Measurements from ENCODE around the gene ATXN7L2.

Gene ATXN7L2

DNA sequence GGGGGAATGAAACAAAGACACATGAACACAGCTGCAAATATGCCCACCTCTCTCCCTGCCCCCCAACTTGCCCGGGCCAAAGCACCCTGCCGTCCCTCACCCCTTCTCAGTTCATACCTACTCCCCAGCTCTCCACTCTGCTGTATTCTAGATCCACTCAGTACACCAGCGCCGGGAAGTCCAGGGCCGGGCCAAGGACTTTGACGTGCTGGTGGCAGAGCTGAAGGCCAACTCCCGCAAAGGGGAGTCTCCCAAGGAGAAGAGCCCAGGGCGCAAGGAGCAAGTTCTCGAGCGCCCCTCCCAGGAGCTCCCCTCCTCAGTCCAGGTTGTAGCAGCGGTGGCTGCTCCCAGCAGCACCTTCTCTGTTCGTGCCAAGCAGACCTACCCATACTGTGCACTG lies 5.0 kb downstream of the ATXN7L2 start:
- WGBS, result 96% methylated on average over 12 of the region's 12 CpGs
- Histone ChIP-seq H3K36me3 (ENCODE audit: insufficient read depth, low read length) (peaks cover 34% of the 10 kb centered on the region; the same call in 1 of the 2 replicates), H3K27ac (ENCODE audit: low read depth, low read length) (no peak overlapping the region), H3K27me3 (ENCODE audit: insufficient read depth, low read length) (no peaks in the 10 kb centered on the region), H3K4me3 (ENCODE audit: low read length) (no peak overlapping the region), H3K9me3 (ENCODE audit: insufficient read depth, low read depth, low read length) (no peaks in the 10 kb centered on the region), H3K4me1 (ENCODE audit: insufficient read depth, low read length) (peaks cover 8% of the 10 kb centered on the region; the same call in 1 of the 2 replicates), H3K9ac (ENCODE audit: low read depth, low read length) (no peak overlapping the region)

DNA sequence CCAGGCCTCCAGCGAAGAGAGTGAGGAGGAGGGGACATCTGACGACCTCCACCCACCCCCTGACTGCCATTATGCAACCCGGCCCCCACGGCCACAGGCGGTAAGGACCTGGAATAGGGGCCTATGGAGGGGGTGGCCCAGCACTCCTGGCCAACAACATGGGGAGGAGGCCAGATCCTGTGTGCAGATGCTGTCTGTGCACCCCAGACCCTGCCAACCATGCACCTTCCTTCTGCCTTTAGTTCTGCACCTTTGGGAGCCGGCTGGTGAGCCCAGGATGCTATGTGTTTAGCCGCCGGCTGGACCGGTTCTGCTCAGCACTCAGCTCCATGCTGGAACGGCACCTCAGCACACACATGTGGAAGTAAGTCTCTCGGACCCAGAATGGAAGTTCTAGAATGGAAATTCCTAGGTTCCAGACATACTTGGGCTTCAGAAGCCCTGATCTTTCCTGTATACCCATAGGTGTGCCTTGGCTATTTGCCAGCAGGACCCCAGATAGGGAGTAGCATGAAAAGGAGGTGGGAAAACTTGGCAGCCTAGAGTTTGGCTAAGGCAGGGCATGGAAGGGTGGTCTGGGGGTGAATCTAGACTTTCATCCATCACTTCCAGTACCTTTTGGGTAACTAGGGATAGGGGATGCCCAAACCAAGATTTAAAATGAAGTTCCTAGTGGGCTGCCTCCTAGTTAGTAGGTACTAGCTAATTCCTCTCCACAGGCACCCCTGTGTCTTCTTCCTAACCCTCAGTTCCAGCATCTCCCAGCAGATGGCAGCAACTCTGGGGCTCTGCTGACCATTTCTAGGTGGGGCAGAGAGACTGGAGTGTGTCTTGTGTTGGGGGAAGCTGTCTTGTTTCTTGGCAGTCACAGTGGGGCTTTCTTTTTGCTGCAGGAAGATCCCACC lies 6.6 kb downstream of the ATXN7L2 start:
- H3K36me3 ChIP-seq (ENCODE audit: insufficient read depth, low read length), result peaks cover 34% of the 10 kb centered on the region; the same call in 1 of the 2 replicates
- no peak overlapping the region for H3K9ac ChIP-seq (ENCODE audit: low read depth, low read length)
- H3K27ac ChIP-seq (ENCODE audit: low read depth, low read length), result no peak overlapping the region
- H3K4me1 ChIP-seq (ENCODE audit: insufficient read depth, low read length), result peaks cover 7% of the 10 kb centered on the region; the same call in 1 of the 2 replicates
- H3K4me3 ChIP-seq (ENCODE audit: low read length), result no peak overlapping the region
- H3K9me3 ChIP-seq (ENCODE audit: insufficient read depth, low read depth, low read length), result no peaks in the 10 kb centered on the region
- WGBS, result 93% methylated on average over 11 of the region's 11 CpGs
- no peaks in the 10 kb centered on the region for H3K27me3 ChIP-seq (ENCODE audit: insufficient read depth, low read length)

- 93% methylated on average over 11 of the region's 11 CpGs for WGBS
- Histone ChIP-seq H3K4me1 (ENCODE audit: insufficient read depth, low read length) (peaks cover 4% of the 10 kb centered on the region; the same call in 1 of the 2 replicates), H3K9ac (ENCODE audit: low read depth, low read length) (no peak overlapping the region), H3K9me3 (ENCODE audit: insufficient read depth, low read depth, low read length) (no peaks in the 10 kb centered on the region), H3K4me3 (ENCODE audit: low read length) (no peak overlapping the region), H3K27me3 (ENCODE audit: insufficient read depth, low read length) (no peaks in the 10 kb centered on the region), H3K27ac (ENCODE audit: low read depth, low read length) (no peak overlapping the region), H3K36me3 (ENCODE audit: insufficient read depth, low read length) (peaks cover 34% of the 10 kb centered on the region; the same call in 1 of the 2 replicates)
These were observed 7.2 kb downstream of the ATXN7L2 start for GRCh38 chr1:109490934-109491302.

DNA sequence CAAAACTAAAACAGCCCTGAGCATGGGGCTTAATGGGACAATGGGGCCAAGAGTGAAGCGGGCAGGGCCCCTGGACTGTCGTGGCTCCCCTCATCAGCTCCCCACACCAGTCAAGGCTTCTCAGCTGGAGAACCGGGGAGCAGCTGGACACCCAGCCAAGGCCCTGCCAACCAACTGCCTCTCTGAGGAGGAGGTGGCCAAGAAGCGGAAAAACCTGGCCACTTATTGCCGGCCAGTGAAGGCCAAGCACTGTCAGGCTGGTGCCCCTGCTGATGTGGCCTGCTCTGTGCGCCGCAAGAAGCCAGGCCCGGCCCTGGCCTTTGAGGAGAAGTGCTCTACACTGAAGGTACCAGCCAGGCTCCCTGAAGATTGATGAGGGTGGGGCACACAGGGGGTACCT lies 7.7 kb downstream of the ATXN7L2 start:
- Histone ChIP-seq H3K9me3 (ENCODE audit: insufficient read depth, low read depth, low read length) (no peaks in the 10 kb centered on the region), H3K4me1 (ENCODE audit: insufficient read depth, low read length) (peaks cover 4% of the 10 kb centered on the region; the same call in 1 of the 2 replicates), H3K27me3 (ENCODE audit: insufficient read depth, low read length) (no peaks in the 10 kb centered on the region), H3K36me3 (ENCODE audit: insufficient read depth, low read length) (peaks cover 31% of the 10 kb centered on the region; the same call in 1 of the 2 replicates), H3K4me3 (ENCODE audit: low read length) (no peak overlapping the region), H3K9ac (ENCODE audit: low read depth, low read length) (no peak overlapping the region), H3K27ac (ENCODE audit: low read depth, low read length) (no peak overlapping the region)
- 96% methylated on average over 8 of the region's 8 CpGs for WGBS

GRCh38 chr1:109492779-109493178 lies 9.1 kb downstream of the ATXN7L2 start:
- Histone ChIP-seq H3K4me3 (ENCODE audit: low read length) (no peak overlapping the region), H3K9me3 (ENCODE audit: insufficient read depth, low read depth, low read length) (no peaks in the 10 kb centered on the region), H3K27me3 (ENCODE audit: insufficient read depth, low read length) (no peaks in the 10 kb centered on the region), H3K27ac (ENCODE audit: low read depth, low read length) (no peak overlapping the region), H3K4me1 (ENCODE audit: insufficient read depth, low read length) (peaks cover 9% of the 10 kb centered on the region; the same call in 1 of the 2 replicates), H3K9ac (ENCODE audit: low read depth, low read length) (no peak overlapping the region), H3K36me3 (ENCODE audit: insufficient read depth, low read length) (peaks cover 35% of the 10 kb centered on the region)
- 86% methylated on average over 4 of the region's 4 CpGs for WGBS

DNA sequence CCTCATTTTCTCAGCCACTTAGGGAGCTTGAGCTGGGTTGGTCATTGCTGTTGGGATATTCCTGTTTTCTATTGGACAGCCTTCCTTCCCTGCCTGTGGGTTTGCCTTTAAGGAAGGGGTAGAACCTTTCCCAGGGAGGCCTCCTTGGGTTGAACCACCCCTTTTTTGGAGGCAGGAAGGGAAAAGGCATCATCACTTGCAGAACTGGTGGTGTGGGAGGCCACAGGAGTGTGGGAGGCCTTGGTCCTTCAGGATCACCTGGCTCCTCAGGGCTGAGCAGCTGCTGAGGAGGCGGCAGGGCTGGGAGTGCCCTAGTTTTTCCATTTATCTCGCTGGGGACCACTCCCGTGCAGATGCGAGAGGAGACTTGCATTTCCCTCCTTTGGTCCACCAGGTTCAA lies 9.5 kb downstream of the ATXN7L2 start:
- WGBS, result 86% methylated on average over 4 of the region's 4 CpGs
- H3K4me3 ChIP-seq (ENCODE audit: low read length), result no peak overlapping the region; the same call in 1 of the 2 replicates

GRCh38 chr1:109493805-109494539 lies 10.3 kb downstream of the ATXN7L2 start, which contains the start of gene CYB561D1:
Gene CYB561D1, plus strand, starts transcription at chr1:109494094. Its CDS starts 46 bp downstream, at chr1:109494140.
- 2% methylated on average over 44 of the region's 44 CpGs for WGBS
- peak within 1 kb of the TSS; percentile 49; the same call in 1 of the 2 replicates for H3K27ac ChIP-seq (ENCODE audit: low read depth, low read length)
- H3K4me3 ChIP-seq (ENCODE audit: low read length), result peak within 1 kb of the TSS; percentile 100
- H3K27me3 ChIP-seq (ENCODE audit: insufficient read depth, low read length), result no peaks in the 10 kb centered on the region
- H3K9me3 ChIP-seq (ENCODE audit: insufficient read depth, low read depth, low read length), result no peaks in the 10 kb centered on the region
- peaks cover 30% of the 10 kb centered on the region for H3K36me3 ChIP-seq (ENCODE audit: insufficient read depth, low read length)
- H3K9ac ChIP-seq (ENCODE audit: low read depth, low read length), result peak within 1 kb of the TSS; percentile 63
- H3K4me1 ChIP-seq (ENCODE audit: insufficient read depth, low read length), result peaks cover 13% of the 10 kb centered on the region; the same call in 1 of the 2 replicates

More for the DNA sequence above, 9.5 kb downstream of the ATXN7L2 start:
- Histone ChIP-seq H3K27me3 (ENCODE audit: insufficient read depth, low read length) (no peaks in the 10 kb centered on the region), H3K27ac (ENCODE audit: low read depth, low read length) (no peak overlapping the region), H3K9me3 (ENCODE audit: insufficient read depth, low read depth, low read length) (no peaks in the 10 kb centered on the region), H3K4me1 (ENCODE audit: insufficient read depth, low read length) (peaks cover 10% of the 10 kb centered on the region; the same call in 1 of the 2 replicates), H3K36me3 (ENCODE audit: insufficient read depth, low read length) (peaks cover 34% of the 10 kb centered on the region), H3K9ac (ENCODE audit: low read depth, low read length) (peak overlapping the region; percentile 63)

GRCh38 chr1:109495738-109496137 lies 12.0 kb downstream of the ATXN7L2 start:
- 93% methylated on average over 7 of the region's 7 CpGs for WGBS
- Histone ChIP-seq H3K9ac (ENCODE audit: low read depth, low read length) (no peak overlapping the region), H3K4me1 (ENCODE audit: insufficient read depth, low read length) (peaks cover 16% of the 10 kb centered on the region; the same call in 1 of the 2 replicates), H3K9me3 (ENCODE audit: insufficient read depth, low read depth, low read length) (no peaks in the 10 kb centered on the region), H3K36me3 (ENCODE audit: insufficient read depth, low read length) (peaks cover 23% of the 10 kb centered on the region), H3K27me3 (ENCODE audit: insufficient read depth, low read length) (no peaks in the 10 kb centered on the region), H3K27ac (ENCODE audit: low read depth, low read length) (no peak overlapping the region), H3K4me3 (ENCODE audit: low read length) (no peak overlapping the region)

DNA sequence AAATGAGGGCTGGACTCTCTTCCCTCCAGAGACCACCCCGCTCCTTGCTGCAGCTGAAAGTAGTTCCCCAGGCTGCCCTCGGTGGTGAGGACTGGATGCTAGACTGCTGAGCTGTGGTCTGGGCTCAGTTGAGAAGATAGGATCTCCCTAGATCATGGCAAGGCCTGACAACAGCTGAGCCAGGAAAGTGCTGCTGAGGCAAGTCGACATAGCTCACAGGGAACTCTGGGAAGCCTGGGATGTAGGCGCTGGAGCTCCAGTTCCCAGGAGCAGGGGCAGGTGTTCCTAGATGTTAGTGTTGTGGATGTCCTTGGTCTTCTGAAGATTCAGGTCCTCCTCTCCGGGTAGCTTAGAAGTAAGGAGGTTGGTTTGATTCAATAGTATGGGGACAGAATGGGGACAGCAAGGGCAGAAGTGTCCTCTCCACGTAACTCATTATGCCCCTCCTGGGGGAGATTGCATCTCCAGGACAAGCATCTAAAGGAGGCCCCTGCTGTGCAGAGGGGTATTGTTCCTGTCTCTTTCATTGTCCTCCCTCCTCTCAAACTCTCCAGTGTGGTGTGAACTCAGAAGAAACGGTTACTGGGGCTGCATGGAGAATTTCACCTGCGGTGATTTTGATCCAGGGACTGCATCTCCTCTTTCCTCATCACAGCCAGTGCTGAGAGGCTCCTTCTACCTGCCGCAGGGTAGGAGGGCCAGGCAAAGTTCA lies 13.9 kb downstream of the ATXN7L2 start:
- H3K9me3 ChIP-seq (ENCODE audit: insufficient read depth, low read depth, low read length), result no peaks in the 10 kb centered on the region
- H3K27me3 ChIP-seq (ENCODE audit: insufficient read depth, low read length), result no peaks in the 10 kb centered on the region
- WGBS, result 66% methylated on average over 9 of the region's 9 CpGs
- H3K4me3 ChIP-seq (ENCODE audit: low read length), result no peak overlapping the region
- no peak overlapping the region for H3K9ac ChIP-seq (ENCODE audit: low read depth, low read length)
- peaks cover 16% of the 10 kb centered on the region; the same call in 1 of the 2 replicates for H3K4me1 ChIP-seq (ENCODE audit: insufficient read depth, low read length)
- H3K36me3 ChIP-seq (ENCODE audit: insufficient read depth, low read length), result peaks cover 8% of the 10 kb centered on the region; the same call in 1 of the 2 replicates
- peak overlapping the region; percentile 64 for H3K27ac ChIP-seq (ENCODE audit: low read depth, low read length)

GRCh38 chr1:109498161-109498801 lies 14.6 kb downstream of the ATXN7L2 start:
- H3K4me1 ChIP-seq (ENCODE audit: insufficient read depth, low read length), result peaks cover 16% of the 10 kb centered on the region; the same call in 1 of the 2 replicates
- H3K9me3 ChIP-seq (ENCODE audit: insufficient read depth, low read depth, low read length), result no peaks in the 10 kb centered on the region
- WGBS, result 65% methylated on average over 12 of the region's 12 CpGs
- H3K36me3 ChIP-seq (ENCODE audit: insufficient read depth, low read length), result peaks cover 8% of the 10 kb centered on the region; the same call in 1 of the 2 replicates
- peak overlapping the region; percentile 64 for H3K27ac ChIP-seq (ENCODE audit: low read depth, low read length)
- H3K4me3 ChIP-seq (ENCODE audit: low read length), result no peak overlapping the region
- no peak overlapping the region for H3K9ac ChIP-seq (ENCODE audit: low read depth, low read length)
- no peaks in the 10 kb centered on the region for H3K27me3 ChIP-seq (ENCODE audit: insufficient read depth, low read length)
